GM12891 (cell line): ENCODE measurements around the gene NPSR1.

Source experiments
- POLR2A ChIP-seq: IDR thresholded peaks from 2 replicates; pipeline ENCODE4 v1.6.1; 2011; ENCODE audit warnings: low read depth, low read length, control low read depth
- TAF1 ChIP-seq: IDR thresholded peaks from 2 replicates; pipeline ENCODE4 v1.6.1; 2011; ENCODE audit warnings: low read depth, low read length, control low read depth

DNA sequence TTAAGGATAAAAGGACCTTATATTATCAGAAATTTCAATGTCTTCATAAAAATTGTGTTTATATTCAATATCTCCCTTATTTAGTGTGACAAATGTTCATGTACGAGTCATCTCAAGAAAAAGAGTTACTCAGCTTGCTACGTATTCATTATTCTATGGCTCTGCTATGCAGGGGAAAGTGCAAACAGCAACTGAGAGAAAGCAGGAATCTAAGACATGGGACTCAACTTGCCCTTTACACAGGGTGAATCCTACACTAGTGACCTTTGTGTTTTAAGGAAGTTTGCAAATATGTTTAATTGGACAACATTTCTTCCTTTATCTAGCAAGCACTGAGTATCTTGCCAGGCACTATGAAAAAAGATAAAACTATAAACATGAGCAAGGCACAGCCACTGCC, 104.7 kb downstream of the NPSR1 start:
- TF ChIP-seq POLR2A (no peak), TAF1 (no peak)
